Transverse colon (tissue), 3 donors: Measurements from ENCODE around the gene ZNF319.

Experiments used
- EP300 ChIP-seq: sonication (generic); formaldehyde crosslinking; IDR thresholded peaks from one replicate; pipeline ENCODE4 v1.6.1; 2017; ENCODE audit warnings: antibody characterized with exemption, low read depth
- POLR2AphosphoS5 ChIP-seq, 3 donors: sonication (generic); formaldehyde crosslinking; IDR thresholded peaks; one replicate each; pipeline ENCODE4 v1.6.1; 2016; ENCODE audit warnings: antibody characterized with exemption in 3 of 3

- TF ChIP-seq EP300 (no peak), POLR2AphosphoS5 (IDR thresholded peaks at IDR 0.05) (no peak)
Observed at GRCh38 chr16:57994361-57994760, 6.1 kb downstream of the ZNF319 start.
